Stimulated activated CD4-positive, alpha-beta T cell treated with anti-CD3 and anti-CD28 coated beads, Interleukin-12 subunit alpha, Interleukin-12 subunit beta, amount 100 ng/mL, for 4 hours (primary cell): ENCODE data around the gene ASB2.

Experiments used
- DNase-seq: peaks from one replicate; pipeline ENCODE4 v3.0.0-alpha.2; 2020

Gene ASB2

GRCh38 chr14:93926245-93926872, 50.0 kb downstream of the ASB2 start:
- no peak for DNase-seq

DNA sequence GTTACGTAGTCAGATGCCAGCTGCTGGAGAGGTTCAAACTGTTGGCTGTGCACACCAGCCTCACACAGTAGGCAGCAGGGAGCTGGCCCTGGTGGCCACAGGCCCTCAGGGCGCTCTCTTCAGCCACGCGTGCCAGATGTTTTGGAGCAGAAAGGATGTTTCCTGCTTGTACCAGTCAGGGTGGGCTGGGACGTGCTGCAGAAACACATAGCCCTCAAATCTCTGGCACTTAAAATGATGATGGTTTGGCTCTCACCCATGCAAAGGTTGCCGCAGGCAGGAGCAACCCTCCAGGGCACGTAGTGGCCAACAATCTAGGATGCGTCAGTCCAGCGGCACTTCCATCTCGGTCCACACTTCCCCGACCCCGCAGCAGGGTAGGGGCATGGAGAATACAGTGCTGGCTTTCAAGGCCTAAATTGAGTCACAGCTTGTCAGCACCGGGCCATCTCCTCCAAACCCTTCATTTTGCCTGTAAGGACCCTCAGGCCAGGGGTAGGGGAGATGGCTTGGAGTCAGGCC, 50.9 kb downstream of the ASB2 start:
- DNase-seq, result no peak

DNA sequence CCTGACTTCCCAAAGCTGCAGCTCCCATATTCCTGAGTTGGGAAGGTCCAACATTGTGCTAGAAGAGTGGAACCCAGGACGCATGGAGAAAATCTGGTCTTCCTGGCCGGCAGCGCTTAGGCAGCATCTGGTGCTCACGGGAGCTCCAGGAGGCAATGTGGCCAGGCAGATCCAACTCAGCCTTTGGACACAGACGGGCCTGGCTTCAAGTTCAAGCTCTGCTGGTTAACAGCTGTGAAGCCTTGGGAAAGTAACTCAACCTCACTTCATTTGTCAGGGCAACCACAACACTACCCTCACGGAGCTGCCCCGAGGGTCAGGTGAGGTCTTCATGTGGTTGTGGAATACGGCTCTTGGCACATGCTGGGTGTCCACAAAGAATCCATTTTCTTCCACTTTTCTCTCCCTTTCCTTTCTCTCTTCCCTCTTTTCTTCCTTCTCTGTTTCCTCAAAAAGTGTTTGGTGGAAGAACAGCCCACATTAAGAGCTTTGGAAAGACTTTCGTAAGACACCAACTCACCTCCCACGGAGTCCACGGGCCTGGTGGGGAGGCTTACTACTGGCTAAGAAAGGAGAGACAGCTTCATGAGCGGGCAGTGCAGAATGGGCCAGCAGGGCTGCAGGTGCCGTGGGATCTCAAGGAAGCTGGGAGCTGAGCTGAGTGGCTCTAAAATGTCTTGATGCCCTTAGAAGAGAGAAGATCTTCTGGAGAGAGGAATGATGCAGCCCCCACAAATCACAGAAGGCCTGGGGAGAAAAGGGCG, 51.6 kb downstream of the ASB2 start:
- no peak for DNase-seq

DNA sequence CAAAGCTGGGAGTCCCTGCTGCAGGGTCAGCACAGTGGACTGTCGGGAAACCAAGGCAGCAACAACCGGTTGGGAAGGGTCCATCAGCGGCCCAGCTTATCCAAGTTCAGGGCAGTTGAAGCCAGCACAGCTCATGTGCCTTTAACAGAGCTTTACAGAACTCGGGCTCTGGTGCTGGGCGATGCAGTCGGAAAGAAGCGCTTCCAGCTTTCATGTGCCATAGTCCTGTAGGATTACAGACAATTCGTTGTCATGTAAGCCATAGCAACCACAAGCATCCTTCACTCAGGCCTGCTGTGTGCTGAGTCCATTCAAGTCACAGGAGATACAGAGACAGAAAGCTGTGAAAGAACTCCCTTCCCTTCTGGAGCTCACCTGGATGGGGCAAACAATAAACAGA, 52.7 kb downstream of the ASB2 start:
- no peak for DNase-seq

DNA sequence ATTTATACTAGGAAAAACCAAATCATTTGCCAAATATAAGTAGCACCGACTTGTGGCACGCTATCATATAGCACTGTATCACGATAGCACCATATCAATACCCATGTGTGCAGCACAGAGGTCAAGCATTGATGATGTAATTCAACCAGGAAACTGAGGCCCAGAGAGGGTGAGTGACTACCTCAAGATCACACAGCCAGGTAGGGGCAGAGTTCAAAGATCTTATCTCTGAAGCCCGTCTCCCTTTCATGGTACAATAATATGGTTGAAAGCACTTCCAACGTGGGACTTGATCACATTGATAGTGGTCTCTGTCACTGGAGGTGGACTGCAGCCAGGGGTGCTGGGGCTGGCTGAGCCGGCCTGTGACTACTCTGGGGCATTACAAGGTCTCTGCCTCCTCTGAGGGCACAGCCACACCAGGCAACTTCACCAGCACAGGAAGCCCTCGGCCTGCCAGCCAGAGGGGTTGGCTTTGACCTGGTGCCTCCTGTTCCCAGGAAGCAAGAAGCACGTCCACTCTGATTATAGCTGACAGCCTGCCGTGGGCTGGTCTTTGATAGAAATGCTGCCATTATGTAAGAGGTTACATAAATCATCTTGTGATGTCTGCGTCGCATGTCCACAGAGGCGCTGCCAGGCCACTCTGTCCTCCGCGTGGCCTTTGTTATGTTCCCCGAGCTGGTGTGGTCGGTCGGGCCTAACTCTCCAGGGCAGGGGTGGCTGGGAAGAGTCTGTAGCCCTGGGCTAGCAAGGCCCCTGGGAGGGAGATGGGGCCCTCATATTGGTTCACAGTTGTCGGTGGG, 55.2 kb downstream of the ASB2 start:
- no peak for DNase-seq

- no peak for DNase-seq
Measured at GRCh38 chr14:93917141-93917540, 59.2 kb downstream of the ASB2 start.

- no peak for DNase-seq
Measured at GRCh38 chr14:93916498-93916897, 59.9 kb downstream of the ASB2 start.

DNA sequence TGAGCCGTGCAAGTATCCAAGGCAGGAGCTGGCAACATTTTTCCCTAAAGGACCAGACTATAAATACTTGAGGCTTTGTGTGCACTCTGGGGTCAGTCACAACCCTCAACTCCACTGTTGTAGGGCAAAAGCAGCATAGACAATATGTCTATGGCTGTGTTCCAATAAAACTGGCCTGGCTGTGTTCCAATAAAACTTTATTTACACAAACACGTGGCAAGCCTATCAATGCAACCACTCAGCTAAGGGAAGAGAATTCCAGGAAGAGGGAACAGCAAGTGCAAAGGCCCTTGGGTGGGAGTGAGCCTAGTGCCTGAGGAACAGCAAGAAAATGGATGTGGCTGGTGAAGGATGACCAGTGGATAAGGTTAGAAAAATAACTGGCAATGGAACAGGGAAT, 60.6 kb downstream of the ASB2 start:
- no peak for DNase-seq

DNA sequence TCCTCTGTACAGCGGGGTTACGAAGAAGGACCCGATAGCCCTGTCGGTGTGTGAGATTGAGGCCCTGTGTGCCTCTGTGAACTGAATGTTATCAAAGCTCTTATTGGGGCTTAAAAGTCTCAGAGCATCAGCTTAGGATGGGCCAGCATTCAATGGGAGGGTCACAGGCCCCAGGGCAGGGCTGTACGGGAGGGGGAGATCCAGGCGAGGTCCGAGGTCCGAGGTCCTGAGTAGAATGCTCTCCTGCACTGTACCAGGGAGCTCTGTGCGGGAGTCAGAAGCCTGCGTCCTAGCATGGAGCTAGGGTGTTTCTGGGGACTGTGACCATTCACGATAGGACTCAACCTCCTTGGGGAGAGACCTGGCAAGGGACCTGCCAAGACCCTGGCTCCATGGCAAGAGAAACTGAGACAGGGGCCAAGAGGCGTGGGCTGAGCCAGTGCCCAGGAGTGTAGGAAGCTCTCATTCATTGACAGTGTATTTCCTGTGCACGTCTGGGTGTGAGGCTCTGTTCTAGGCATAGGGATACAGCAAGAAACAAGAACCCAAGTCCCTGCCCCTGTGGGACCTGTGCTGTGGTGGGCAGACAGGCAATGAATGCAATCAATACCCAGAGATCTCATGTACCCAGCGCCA, 61.2 kb downstream of the ASB2 start:
- no peak for DNase-seq

GRCh38 chr14:93914278-93914677, 62.1 kb downstream of the ASB2 start:
- no peak for DNase-seq

- DNase-seq, result no peak
Measured at GRCh38 chr14:93912782-93913181, 63.6 kb downstream of the ASB2 start.

DNA sequence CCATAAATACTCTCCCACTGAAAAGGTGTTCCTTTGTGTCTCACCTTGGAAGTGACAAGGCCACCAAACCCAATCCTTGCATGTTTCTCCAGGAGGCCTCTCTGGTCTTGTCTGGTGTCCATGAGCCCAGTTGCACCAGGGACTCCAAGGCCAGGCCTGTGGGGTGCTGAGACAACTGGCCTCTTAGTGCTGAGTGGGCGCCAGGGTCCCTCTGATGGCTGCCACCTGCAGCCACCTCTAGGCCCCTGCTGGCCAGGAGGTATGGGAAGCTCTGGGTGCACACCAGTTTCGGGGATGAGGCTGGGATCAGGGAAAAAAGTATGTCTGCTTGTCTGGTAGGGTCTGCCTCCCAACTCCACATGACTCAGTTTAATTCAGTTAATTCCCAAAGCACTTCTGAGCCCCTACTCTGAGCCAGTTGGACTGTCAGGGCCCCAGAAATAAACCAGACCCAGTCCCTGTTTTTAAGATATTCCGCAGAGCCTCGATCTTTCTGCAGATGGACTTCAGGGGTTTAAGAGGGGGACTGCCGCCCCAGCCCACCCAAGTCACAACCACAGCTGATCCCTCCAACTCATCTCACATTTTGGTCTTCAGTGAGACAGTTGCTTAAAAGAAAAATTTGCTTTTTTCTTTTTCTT, 64.3 kb downstream of the ASB2 start:
- DNase-seq, result no peak

GRCh38 chr14:93909429-93910128, 66.8 kb downstream of the ASB2 start:
- no peak for DNase-seq

DNA sequence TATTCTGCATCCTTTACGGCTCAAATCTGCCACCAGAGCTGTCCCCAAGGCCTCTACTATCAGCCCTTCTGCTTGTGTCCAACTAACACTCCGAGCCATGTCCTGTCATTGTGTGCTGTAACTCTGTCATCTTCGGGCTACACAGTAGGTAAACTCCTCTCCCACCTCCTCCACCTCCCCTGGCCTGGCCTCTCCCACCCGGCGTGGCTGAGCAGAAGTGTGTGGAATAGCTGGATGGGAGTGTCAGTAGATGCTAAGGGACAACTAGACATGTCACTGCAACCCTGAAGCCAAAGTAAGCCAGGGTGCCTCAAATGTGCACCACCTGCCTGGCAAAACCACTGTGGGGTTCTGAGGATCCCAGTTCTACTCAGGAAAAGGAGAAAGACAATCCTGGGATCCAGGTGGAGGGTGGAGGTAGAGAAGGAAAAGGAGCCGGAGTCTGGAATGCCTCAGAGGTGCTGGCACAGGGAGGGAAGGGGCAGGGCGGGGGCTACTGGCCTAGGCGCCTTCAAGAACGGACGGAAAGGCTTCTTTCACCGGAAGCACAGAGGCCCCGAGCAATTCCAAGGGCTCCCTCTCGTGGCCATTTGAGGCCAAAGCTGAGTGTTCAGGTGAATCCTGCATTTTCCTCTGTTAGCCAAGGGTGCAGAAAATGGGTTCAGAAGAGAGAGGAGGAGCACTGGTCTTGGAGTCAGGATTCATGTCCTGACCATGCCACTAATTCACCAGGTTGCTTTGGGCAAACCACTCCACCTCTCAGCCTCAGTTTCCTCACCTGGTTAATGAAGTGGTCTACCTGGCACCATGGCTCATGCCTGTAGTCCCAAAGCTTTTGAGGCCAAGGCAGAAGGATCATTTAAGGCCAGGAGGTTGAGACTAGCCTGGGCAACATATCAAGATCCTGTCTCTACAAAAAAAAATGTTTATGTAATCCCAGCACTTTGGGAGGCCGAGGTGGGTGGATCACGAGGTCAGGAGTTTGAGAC, 69.7 kb downstream of the ASB2 start:
- DNase-seq, result peak; percentile 48

DNA sequence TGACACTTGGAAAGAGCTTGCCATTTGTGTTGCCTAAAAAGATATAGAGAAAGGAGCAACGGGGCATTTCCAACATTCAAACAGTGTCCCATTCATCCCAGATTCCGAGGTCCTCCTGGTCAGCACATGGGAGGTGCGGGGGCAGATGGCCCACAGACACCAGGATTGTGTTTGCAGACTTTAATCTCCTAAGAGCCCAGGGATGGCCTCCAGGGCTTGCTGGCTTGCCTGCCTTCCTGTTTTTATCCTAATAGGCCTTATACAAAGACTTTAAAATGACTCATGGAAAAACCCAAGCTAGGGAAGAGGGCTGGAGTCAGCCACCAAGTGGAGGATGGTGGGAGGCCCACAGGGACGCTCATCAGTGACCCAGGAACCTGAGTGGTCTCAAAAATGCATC, 70.7 kb downstream of the ASB2 start:
- no peak for DNase-seq

DNA sequence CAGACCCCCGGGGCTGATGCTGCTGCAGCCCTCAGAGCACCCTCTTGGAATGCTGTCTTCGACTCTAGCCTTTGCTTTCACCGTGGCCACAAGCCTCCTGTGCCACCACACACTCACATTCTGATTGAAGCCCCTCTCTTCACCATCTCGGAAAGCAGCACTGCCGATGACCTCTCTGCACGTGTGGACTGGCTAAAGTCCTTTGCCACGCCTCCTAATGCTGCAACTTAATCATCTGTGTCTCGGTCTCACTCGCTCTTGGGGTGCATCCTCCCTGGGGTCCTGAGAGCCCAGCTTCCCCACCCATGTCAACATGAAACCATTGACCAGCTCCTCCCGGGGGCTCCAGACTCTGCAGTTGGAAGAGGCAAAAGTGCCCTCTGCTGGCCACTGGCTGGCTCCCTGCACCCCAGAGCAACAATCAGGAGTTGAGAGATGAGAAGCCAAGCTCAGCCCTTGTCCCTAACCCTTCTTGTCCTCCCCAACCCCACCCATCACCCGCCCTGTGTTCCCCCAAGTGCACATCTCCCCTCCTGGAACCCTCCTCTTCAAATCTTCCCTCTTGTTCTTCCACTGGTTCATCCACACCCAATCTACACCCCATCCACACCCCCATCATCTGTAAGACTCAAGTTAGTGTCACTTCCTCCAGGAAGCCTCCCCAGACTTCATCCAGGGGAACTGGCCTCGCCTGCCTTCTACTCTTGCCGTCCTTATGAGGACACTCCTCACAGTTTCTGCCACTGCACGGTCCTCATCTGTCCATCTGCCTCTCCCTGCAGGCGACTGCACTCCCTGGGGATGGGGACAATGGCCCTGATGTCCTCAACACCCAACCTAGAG, 72.8 kb downstream of the ASB2 start:
- DNase-seq, result no peak

- DNase-seq, result no peak
Measured at GRCh38 chr14:93902619-93903307, 73.6 kb downstream of the ASB2 start.

DNA sequence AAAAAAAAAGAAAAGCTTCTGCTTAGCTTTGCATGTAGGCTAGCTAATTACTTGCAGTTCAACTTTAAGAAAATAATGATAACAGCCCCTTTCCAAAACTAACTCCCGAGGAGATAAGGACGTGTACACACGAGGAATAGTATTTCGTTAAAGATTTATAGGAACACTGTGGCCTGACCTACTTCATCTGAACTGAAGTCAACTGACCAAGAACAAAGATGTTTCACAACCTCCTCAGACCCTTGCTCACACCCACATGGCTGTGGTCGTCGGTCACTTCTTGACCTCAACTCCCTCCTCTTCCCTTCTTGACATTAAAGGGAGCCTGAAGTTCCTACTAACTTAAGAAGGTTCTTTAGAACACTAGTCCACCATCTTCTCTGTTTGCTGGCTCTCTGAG, 74.6 kb downstream of the ASB2 start:
- no peak for DNase-seq

DNA sequence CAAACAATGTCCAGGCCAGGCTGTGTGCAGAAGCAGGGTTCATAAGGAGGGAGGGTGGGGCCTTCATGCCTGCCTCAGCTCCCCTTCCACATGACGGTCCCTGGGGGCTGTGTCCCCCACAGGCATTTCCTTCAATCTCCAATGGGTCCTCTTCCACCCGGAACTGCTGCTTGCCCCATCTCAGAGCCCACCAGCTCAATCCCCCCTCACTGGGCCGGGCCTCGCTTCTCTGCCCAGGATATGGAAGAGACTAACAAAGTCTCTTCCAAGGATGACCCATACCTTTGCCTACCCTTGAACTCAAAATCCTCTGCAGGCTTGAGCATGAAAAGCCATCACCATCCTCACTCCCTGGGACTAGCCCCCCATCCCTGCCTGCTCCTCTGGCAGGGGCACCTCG, 77.6 kb downstream of the ASB2 start:
- no peak for DNase-seq
